Keratinocyte (primary cell): ENCODE data around the gene ELF1. TPM values are rescaled to one million over a fixed set of nuclear protein-coding genes. Genes with fewer than 3 reads are reported as not detected.

Source experiments
- DNase-seq: peaks from one replicate; pipeline ENCODE4 v3.0.0-alpha.2; 2011; ENCODE audit warnings: low read depth, missing footprints, low spot score
- FAIRE-seq: peaks from 2 replicates; lab custom pipeline; 2011; peaks lifted over from hg19 to GRCh38; lab: Jason Lieb, UNC
- H2AFZ ChIP-seq: 2 replicates; pipeline ENCODE4 v1.6.0; 2012; ENCODE audit warnings: low read length, control low read depth, inconsistent platforms; ENCODE audit not compliant: control insufficient read depth
- H3K27ac ChIP-seq: 2 replicates; pipeline ENCODE4 v1.5.1; 2011; ENCODE audit warnings: low read length; ENCODE audit not compliant: control insufficient read depth, insufficient read depth
- H3K27me3 ChIP-seq: 3 replicates; pipeline ENCODE4 v1.6.0; 2011; ENCODE audit warnings: low read length; ENCODE audit not compliant: control insufficient read depth, insufficient read depth; ENCODE audit errors: extremely low read depth
- H3K36me3 ChIP-seq, 2 experiments: 2 replicates in 1 of 2; 3 replicates in 1 of 2; pipeline ENCODE4 v1.5.1; 2011; ENCODE audit warnings: low read length in 2 of 2, mild to moderate bottlenecking in 1 of 2; ENCODE audit not compliant: control insufficient read depth in 2 of 2, insufficient read depth in 2 of 2; ENCODE audit errors: extremely low read depth in 1 of 2
- H3K4me1 ChIP-seq: 3 replicates; pipeline ENCODE4 v1.5.1; 2011; ENCODE audit warnings: low read length; ENCODE audit not compliant: control insufficient read depth, insufficient read depth; ENCODE audit errors: extremely low read depth
- H3K4me2 ChIP-seq: 3 replicates; pipeline ENCODE4 v1.6.0; 2011; ENCODE audit warnings: low read depth, low read length; ENCODE audit not compliant: control insufficient read depth, insufficient read depth; ENCODE audit errors: extremely low read depth
- H3K4me3 ChIP-seq, 3 experiments: fragments of 200-600 bp in 1 of 3; sonication (generic) in 1 of 3; 2 replicates in 2 of 3; 3 replicates in 1 of 3; pipeline ENCODE4 v1.5.1; 2011 to 2016; ENCODE audit warnings: low read length in 3 of 3, mild to moderate bottlenecking in 3 of 3, control low read depth in 2 of 3, inconsistent platforms in 1 of 3, low read depth in 1 of 3, mixed read lengths in 1 of 3, mixed run types in 1 of 3, moderate library complexity in 1 of 3; ENCODE audit not compliant: control insufficient read depth in 2 of 3, insufficient read depth in 2 of 3; ENCODE audit errors: extremely low read depth in 1 of 3
- H3K79me2 ChIP-seq: 2 replicates; pipeline ENCODE4 v1.6.0; 2012; ENCODE audit warnings: low read length; ENCODE audit not compliant: control insufficient read depth, insufficient read depth
- H3K9ac ChIP-seq: 3 replicates; pipeline ENCODE4 v1.6.0; 2011; ENCODE audit warnings: low read length; ENCODE audit not compliant: control insufficient read depth, insufficient read depth; ENCODE audit errors: extremely low read depth
- H3K9me1 ChIP-seq: 3 replicates; pipeline ENCODE4 v1.6.0; 2011; ENCODE audit warnings: low read length; ENCODE audit not compliant: control insufficient read depth, insufficient read depth; ENCODE audit errors: extremely low read depth
- H3K9me3 ChIP-seq: 2 replicates; pipeline ENCODE4 v1.5.1; 2012; ENCODE audit warnings: low read depth, low read length; ENCODE audit not compliant: control insufficient read depth
- H4K20me1 ChIP-seq: 3 replicates; pipeline ENCODE4 v1.6.0; 2011; ENCODE audit warnings: low read length; ENCODE audit not compliant: control insufficient read depth, insufficient read depth; ENCODE audit errors: extremely low read depth
- CTCF ChIP-seq, 3 experiments: IDR thresholded peaks in 1 of 3; conservative IDR thresholded peaks in 1 of 3; optimal IDR thresholded peaks in 1 of 3; 2 replicates in 2 of 3; 3 replicates in 1 of 3; pipeline versions ENCODE3 to v1.5.1; 2011; ENCODE audit warnings: low read length in 3 of 3, mild to moderate bottlenecking in 3 of 3, moderate library complexity in 2 of 3, control low read depth in 1 of 3, inconsistent platforms in 1 of 3; ENCODE audit not compliant: insufficient read depth in 2 of 3; ENCODE audit errors: extremely low read depth in 1 of 3
- EZH2 ChIP-seq: IDR thresholded peaks from one replicate; pipeline ENCODE4 v1.6.1; 2012; ENCODE audit warnings: inconsistent platforms, mild to moderate bottlenecking, low read length, moderate library complexity
- dilution Hi-C: fragments of 300-500 bp; cut with MboI; formaldehyde crosslinking; loops from one replicate; pipeline ENCODE4 v1.7.0; 2020; ENCODE audit warnings: low sequenced_read_pairs; ENCODE audit not compliant: extremely low pct_ligation_motif_present
- polyA plus RNA-seq, 5 experiments: library from polyadenylated mRNA; depleted of rRNA in 3 of 5; stranded (reverse) in 3 of 5; stranded (forward) in 1 of 5; unstranded in 1 of 5; fragments of >200 nt; gene quantifications; 1 replicate in 1 of 5; 2 replicates in 3 of 5; 3 replicates in 1 of 5; pipeline versions ENCODE4 v1.2.1 to v1.2.3, GENCODE V29; 2011 to 2012; ENCODE audit warnings: missing spikeins in 2 of 5, low read depth in 1 of 5, low replicate concordance in 1 of 5

The ELF1 gene
- polyA plus RNA-seq, 1 donor (not counting 4 experiments of a cell fraction or from before 2014, with no cell fraction given), result 57.6 TPM

GRCh38 chr13:41017159-41017558, 2.0 kb downstream of the ELF1 start:
- FAIRE-seq (no peak), DNase-seq (no peak)
- H4K20me1 ChIP-seq, result peaks cover 5% of the 10 kb centered on the region
- dilution Hi-C loops, result no loop called here
- no peaks in the 10 kb centered on the region for H3K9me3 ChIP-seq
- peak overlapping the region; percentile 100 for H3K27ac ChIP-seq
- H3K9ac ChIP-seq, result peak overlapping the region; percentile 96
- H3K4me3 ChIP-seq, result peak overlapping the region; percentile 51 to 86 (median 69)
- peaks cover 23% of the 10 kb centered on the region for H3K4me1 ChIP-seq
- TF ChIP-seq CTCF (optimal IDR thresholded peaks at IDR 0.05 in 1 of 3, IDR thresholded peaks at IDR 0.05 in 1 of 3, conservative IDR thresholded peaks at IDR 0.05 in 1 of 3; ENCODE audit: extremely low read depth in 1 of 3, insufficient read depth in 2 of 3, low read length in 3 of 3) (no peak), EZH2 (no peak)
- H2AFZ ChIP-seq, result no peak overlapping the region
- no peaks in the 10 kb centered on the region for H3K27me3 ChIP-seq
- H3K79me2 ChIP-seq, result peaks cover 80% of the 10 kb centered on the region
- H3K4me2 ChIP-seq, result peak overlapping the region; percentile 95
- peaks cover 0 to 10% of the 10 kb centered on the region in 2 experiments for H3K36me3 ChIP-seq
- no peaks in the 10 kb centered on the region for H3K9me1 ChIP-seq

- no peak overlapping the region for H3K4me3 ChIP-seq
- H2AFZ ChIP-seq, result no peak overlapping the region
- H3K27me3 ChIP-seq, result no peaks in the 10 kb centered on the region
- peaks cover 5% of the 10 kb centered on the region for H4K20me1 ChIP-seq
- FAIRE-seq (no peak), DNase-seq (no peak)
- no peaks in the 10 kb centered on the region for H3K9me3 ChIP-seq
- H3K9me1 ChIP-seq, result no peaks in the 10 kb centered on the region
- no peak overlapping the region for H3K27ac ChIP-seq
- H3K36me3 ChIP-seq, result peaks cover 3 to 10% of the 10 kb centered on the region in 2 experiments
- H3K9ac ChIP-seq, result no peak overlapping the region
- H3K4me1 ChIP-seq, result peaks cover 23% of the 10 kb centered on the region
- H3K4me2 ChIP-seq, result peak overlapping the region; percentile 53
- peaks cover 80% of the 10 kb centered on the region for H3K79me2 ChIP-seq
- TF ChIP-seq CTCF (optimal IDR thresholded peaks at IDR 0.05 in 1 of 3, IDR thresholded peaks at IDR 0.05 in 1 of 3, conservative IDR thresholded peaks at IDR 0.05 in 1 of 3; ENCODE audit: extremely low read depth in 1 of 3, insufficient read depth in 2 of 3, low read length in 3 of 3), result no peak
- TF ChIP-seq EZH2, result no peak
- dilution Hi-C loops, result no loop called here
Observed at GRCh38 chr13:41015920-41016319, 3.2 kb downstream of the ELF1 start.
